Liver (tissue), 9 donors: ENCODE measurements around the gene OR6K6. TPM values are rescaled to one million over a fixed set of nuclear protein-coding genes. Genes with fewer than 3 reads are reported as not detected.

Experiments
- DNase-seq: peaks from one replicate; pipeline ENCODE4 v3.0.0-alpha.2; 2017; ENCODE audit warnings: low spot score
- H3K27ac ChIP-seq, 2 donors: one replicate each; pipeline ENCODE4 v1.7.0; 2013; ENCODE audit warnings: inconsistent platforms in 2 of 2, low read length in 2 of 2, control low read depth in 1 of 2, low read depth in 1 of 2, mild to moderate bottlenecking in 1 of 2
- H3K27me3 ChIP-seq, 4 donors: one replicate each; pipeline versions ENCODE4 v1.6.1 to v1.7.0; 2013; ENCODE audit warnings: low read length in 3 of 4, inconsistent platforms in 1 of 4, mild to moderate bottlenecking in 1 of 4, moderate library complexity in 1 of 4; ENCODE audit not compliant: control insufficient read depth in 4 of 4, insufficient read depth in 4 of 4
- H3K36me3 ChIP-seq, 4 donors: one replicate each; pipeline versions ENCODE4 v1.6.1 to v1.7.0; 2013; ENCODE audit warnings: low read length in 3 of 4, mild to moderate bottlenecking in 3 of 4, low read depth in 1 of 4, moderate library complexity in 1 of 4; ENCODE audit not compliant: control insufficient read depth in 4 of 4, insufficient read depth in 3 of 4
- H3K4me1 ChIP-seq, 4 donors: one replicate each; pipeline versions ENCODE4 v1.6.1 to v1.7.0; 2013; ENCODE audit warnings: low read length in 3 of 4, mild to moderate bottlenecking in 3 of 4, moderate library complexity in 1 of 4; ENCODE audit not compliant: control insufficient read depth in 4 of 4, insufficient read depth in 4 of 4
- H3K4me3 ChIP-seq, 3 donors: one replicate each; pipeline versions ENCODE4 v1.6.1 to v1.7.0; 2013; ENCODE audit warnings: low read length in 3 of 3, control low read depth in 1 of 3, low read depth in 1 of 3, mild to moderate bottlenecking in 1 of 3
- H3K9ac ChIP-seq, 2 donors: one replicate each; pipeline ENCODE4 v1.7.0; 2013; ENCODE audit warnings: low read length in 2 of 2, mild to moderate bottlenecking in 2 of 2, moderate library complexity in 2 of 2, control low read depth in 1 of 2, low read depth in 1 of 2
- H3K9me3 ChIP-seq, 4 donors: one replicate each; pipeline versions ENCODE4 v1.6.1 to v1.7.0; 2013; ENCODE audit warnings: low read length in 3 of 4; ENCODE audit not compliant: control insufficient read depth in 4 of 4
- ATF3 ChIP-seq: IDR thresholded peaks from 2 replicates; pipeline ENCODE4 v1.6.1; 2016; ENCODE audit warnings: antibody characterized with exemption
- CTCF ChIP-seq: fragments of 150-350 bp; IDR thresholded peaks from 2 replicates; pipeline ENCODE4 v1.5.1; 2017; ENCODE audit warnings: improper control_type of control experiment, low read depth, low read length; ENCODE audit not compliant: missing input control
- EGR1 ChIP-seq, 2 donors: IDR thresholded peaks; 2 replicates each; pipeline ENCODE4 v1.6.1; 2016 to 2018; ENCODE audit warnings: antibody characterized with exemption in 2 of 2, low read depth in 2 of 2
- FOXA1 ChIP-seq: IDR thresholded peaks from 2 replicates; pipeline ENCODE4 v1.6.1; 2016; ENCODE audit warnings: antibody characterized with exemption
- FOXA2 ChIP-seq: IDR thresholded peaks from 2 replicates; pipeline ENCODE4 v1.6.1; 2016; ENCODE audit warnings: antibody characterized with exemption
- GABPA ChIP-seq, 2 donors: IDR thresholded peaks in 1 of 2; conservative IDR thresholded peaks in 1 of 2; 2 replicates each; pipeline ENCODE4 v1.6.1; 2016; ENCODE audit warnings: antibody characterized with exemption in 2 of 2, mild to moderate bottlenecking in 1 of 2, moderate library complexity in 1 of 2
- HNF4A ChIP-seq, 2 donors: conservative IDR thresholded peaks; 2 replicates each; pipeline ENCODE4 v1.6.1; 2016; ENCODE audit warnings: antibody characterized with exemption in 2 of 2, mild to moderate bottlenecking in 2 of 2
- HNF4G ChIP-seq: IDR thresholded peaks from 2 replicates; pipeline ENCODE4 v1.6.1; 2016; ENCODE audit warnings: antibody characterized with exemption
- JUND ChIP-seq, 2 donors: IDR thresholded peaks; 2 replicates each; pipeline ENCODE4 v1.6.1; 2016; ENCODE audit warnings: antibody characterized with exemption in 2 of 2
- MAX ChIP-seq: IDR thresholded peaks from 2 replicates; pipeline ENCODE4 v1.6.1; 2016; ENCODE audit warnings: antibody characterized with exemption
- NR2F2 ChIP-seq: IDR thresholded peaks from 2 replicates; pipeline ENCODE4 v1.6.1; 2016; ENCODE audit warnings: antibody characterized with exemption
- RAD21 ChIP-seq, 2 donors: IDR thresholded peaks; 2 replicates each; pipeline ENCODE4 v1.6.1; 2016; ENCODE audit warnings: antibody characterized with exemption in 2 of 2, mild to moderate bottlenecking in 2 of 2
- REST ChIP-seq: IDR thresholded peaks from 2 replicates; pipeline ENCODE4 v1.6.1; 2016; ENCODE audit warnings: antibody characterized with exemption, mild to moderate bottlenecking
- RXRA ChIP-seq, 2 donors: IDR thresholded peaks; 2 replicates each; pipeline ENCODE4 v1.6.1; 2017 to 2018; ENCODE audit warnings: antibody characterized with exemption in 2 of 2, mild to moderate bottlenecking in 1 of 2
- SP1 ChIP-seq: IDR thresholded peaks from 2 replicates; pipeline ENCODE4 v1.6.1; 2018; ENCODE audit warnings: antibody characterized with exemption, mild to moderate bottlenecking
- TAF1 ChIP-seq: conservative IDR thresholded peaks from 2 replicates; pipeline ENCODE4 v1.6.1; 2016; ENCODE audit warnings: antibody characterized with exemption, mild to moderate bottlenecking
- YY1 ChIP-seq: IDR thresholded peaks from 2 replicates; pipeline ENCODE4 v1.6.1; 2016; ENCODE audit warnings: antibody characterized with exemption, mild to moderate bottlenecking
- ZBTB33 ChIP-seq: IDR thresholded peaks from 2 replicates; pipeline ENCODE4 v1.6.1; 2016; ENCODE audit warnings: antibody characterized with exemption
- WGBS: extraction: QIAGEN DNeasy Blood & Tissue Kit; methylation state at CpG from one replicate; pipeline ENCODE4 v1.1.7; 2013; 5-methylcytosine and 5-hydroxymethylcytosine counted together
- polyA plus RNA-seq, 2 donors: library from polyadenylated mRNA; stranded (reverse) in 1 of 2; unstranded in 1 of 2; fragments of 200-250 nt in 1 of 2; fragments of >200 nt in 1 of 2; fragmentation: Nextera tagmentation in 1 of 2; extraction: Ambion mirVana in 1 of 2; gene quantifications; one replicate each; pipeline versions ENCODE4 v1.2.1 to v1.2.3, GENCODE V29; 2013 to 2015
- total RNA-seq, 2 donors: library from RNA; depleted of rRNA; stranded (reverse); fragments of >200 nt; gene quantifications; one replicate each; pipeline ENCODE4 v1.2.3, GENCODE V29; 2014
- donor health status: healthy.
- donor health status: healthy.
- donor health status: healthy.
- donor health status: healthy.
- donor health status: healthy.

OR6K6 gene
- total and polyA plus RNA-seq, 4 donors = not detected

- 60% methylated on average over 1 of the region's 1 CpG for WGBS
- H3K4me3 ChIP-seq = no peak overlapping the region
- peaks cover 0 to 2% (median 0%) of the 10 kb centered on the region in 4 donors for H3K27me3 ChIP-seq
- H3K9me3 ChIP-seq = no peaks in the 10 kb centered on the region
- H3K4me1 ChIP-seq = no peaks in the 10 kb centered on the region
- no peak for DNase-seq
- H3K9ac ChIP-seq = no peak overlapping the region
- no peak for TF ChIP-seq TAF1
- no peak for TF ChIP-seq SP1
- no peak for TF ChIP-seq FOXA2
- TF ChIP-seq YY1 = no peak
- TF ChIP-seq JUND (IDR thresholded peaks at IDR 0.05) = no peak
- no peak for TF ChIP-seq RXRA (IDR thresholded peaks at IDR 0.05)
- TF ChIP-seq HNF4A (conservative IDR thresholded peaks at IDR 0.05) = no peak
- no peak for TF ChIP-seq NR2F2
- no peak for TF ChIP-seq MAX
- no peak for TF ChIP-seq CTCF
- no peak for TF ChIP-seq ATF3
- no peak for TF ChIP-seq ZBTB33
- no peak for TF ChIP-seq GABPA (IDR thresholded peaks at IDR 0.05 in 1 of 2, conservative IDR thresholded peaks at IDR 0.05 in 1 of 2)
- TF ChIP-seq FOXA1 = no peak
- no peak for TF ChIP-seq HNF4G
- TF ChIP-seq RAD21 (IDR thresholded peaks at IDR 0.05) = no peak
- no peak for TF ChIP-seq EGR1 (IDR thresholded peaks at IDR 0.05; ENCODE audit: low read depth in 2 of 2)
- no peak for TF ChIP-seq REST
- H3K27ac ChIP-seq = no peak overlapping the region
- H3K36me3 ChIP-seq = no peaks in the 10 kb centered on the region
Observed at GRCh38 chr1:158801396-158801795, 46.9 kb downstream of the OR6K6 start.

GRCh38 chr1:158803678-158804077 is 49.2 kb downstream of the OR6K6 start:
- Histone ChIP-seq H3K9ac (no peak overlapping the region), H3K9me3 (no peaks in the 10 kb centered on the region), H3K36me3 (no peaks in the 10 kb centered on the region), H3K27me3 (peaks cover 0 to 5% (median 0%) of the 10 kb centered on the region in 4 donors), H3K4me1 (no peaks in the 10 kb centered on the region), H3K4me3 (no peak overlapping the region), H3K27ac (no peak overlapping the region)
- TF ChIP-seq RXRA (IDR thresholded peaks at IDR 0.05) (no peak), EGR1 (IDR thresholded peaks at IDR 0.05; ENCODE audit: low read depth in 2 of 2) (no peak), ZBTB33 (no peak), HNF4A (conservative IDR thresholded peaks at IDR 0.05) (no peak), GABPA (IDR thresholded peaks at IDR 0.05 in 1 of 2, conservative IDR thresholded peaks at IDR 0.05 in 1 of 2) (no peak), REST (no peak), FOXA2 (no peak), NR2F2 (no peak), YY1 (no peak)
- 71% methylated on average over 1 of the region's 1 CpG for whole genome bisulfite sequencing
- no peak for DNase-seq
